ENCODE measurements around the gene C14orf180.

C14orf180 gene

DNA sequence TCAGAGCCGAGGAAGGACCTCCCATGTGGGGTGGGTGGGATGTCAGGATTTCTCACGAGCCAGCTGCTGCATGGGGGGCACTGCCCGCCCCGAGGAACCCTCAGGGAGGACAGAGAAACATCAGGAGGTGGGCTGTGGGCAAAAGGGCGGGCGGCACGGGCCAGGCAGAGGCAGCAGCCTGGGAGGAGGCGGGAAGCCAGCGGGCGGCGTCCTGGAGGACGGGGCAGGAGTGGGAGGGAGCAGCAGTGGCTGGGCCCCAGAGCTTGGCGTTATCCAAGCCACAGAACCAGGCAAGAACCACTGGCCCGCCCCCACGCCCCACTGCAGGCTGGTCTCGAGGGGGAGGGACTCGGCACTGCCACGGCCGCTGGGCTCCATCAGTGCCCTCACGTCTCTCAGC, 2.4 kb downstream of the C14orf180 start:
- no peak for DNase-seq

DNA sequence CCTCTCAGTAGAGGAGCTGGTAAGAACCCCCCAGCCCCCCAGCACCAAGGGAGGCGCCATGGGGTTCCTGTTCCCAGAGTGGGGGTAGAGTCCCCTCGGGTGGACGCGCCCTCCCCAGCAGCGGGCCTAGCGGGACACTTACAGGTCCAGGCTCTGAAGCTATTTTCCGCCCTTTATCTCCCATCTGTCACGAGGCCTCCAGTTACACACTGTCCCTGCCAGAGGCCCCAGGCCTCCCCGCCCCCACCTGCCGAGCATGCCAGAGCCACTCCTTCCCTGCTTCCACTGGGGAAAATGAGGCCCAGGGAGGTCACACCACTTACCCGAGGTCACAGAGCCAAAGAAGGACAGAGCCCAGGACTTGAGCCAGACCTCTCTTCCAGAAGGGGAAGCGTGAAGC, 3.1 kb downstream of the C14orf180 start:
- DNase-seq = no peak

DNA sequence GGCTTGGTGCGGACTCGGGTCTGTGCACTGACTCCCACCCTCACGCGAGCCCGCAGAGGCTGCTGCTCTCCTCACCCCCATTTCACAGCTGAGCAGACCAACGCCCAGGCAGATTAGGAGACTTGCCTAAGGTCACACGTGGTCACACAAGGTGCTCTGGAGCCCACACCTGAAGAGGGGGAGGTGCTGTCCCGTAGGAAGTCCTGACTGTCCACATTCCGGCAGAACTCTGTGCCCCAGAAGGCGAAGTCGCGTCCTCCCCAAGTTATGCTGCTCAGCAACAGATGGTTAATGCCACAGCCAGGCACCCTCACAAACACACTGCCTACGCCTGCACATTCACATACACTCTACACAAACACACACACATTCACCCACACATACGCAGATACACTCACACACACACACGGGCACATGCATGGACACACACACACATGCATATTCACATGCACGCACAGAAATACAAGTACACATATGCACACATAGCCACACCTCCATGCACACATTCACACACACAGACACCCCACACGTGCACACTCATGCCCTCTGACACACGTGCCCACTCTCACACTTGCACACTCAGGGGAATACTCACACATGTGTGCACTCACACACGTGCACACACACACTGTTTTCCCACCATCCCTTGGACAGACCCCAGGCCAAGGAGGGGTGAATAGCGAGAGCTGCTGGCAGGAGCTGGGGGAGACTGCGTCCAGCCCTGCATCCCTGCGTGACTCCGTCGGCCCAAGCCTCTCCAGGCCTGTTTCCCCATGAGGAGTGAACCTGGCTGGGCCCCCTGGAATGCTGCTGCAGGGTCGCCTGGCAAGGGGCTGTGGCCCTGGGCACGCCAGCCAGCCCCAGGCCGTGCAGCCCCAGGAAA, 4.1 kb downstream of the C14orf180 start:
- no peak for DNase-seq

DNA sequence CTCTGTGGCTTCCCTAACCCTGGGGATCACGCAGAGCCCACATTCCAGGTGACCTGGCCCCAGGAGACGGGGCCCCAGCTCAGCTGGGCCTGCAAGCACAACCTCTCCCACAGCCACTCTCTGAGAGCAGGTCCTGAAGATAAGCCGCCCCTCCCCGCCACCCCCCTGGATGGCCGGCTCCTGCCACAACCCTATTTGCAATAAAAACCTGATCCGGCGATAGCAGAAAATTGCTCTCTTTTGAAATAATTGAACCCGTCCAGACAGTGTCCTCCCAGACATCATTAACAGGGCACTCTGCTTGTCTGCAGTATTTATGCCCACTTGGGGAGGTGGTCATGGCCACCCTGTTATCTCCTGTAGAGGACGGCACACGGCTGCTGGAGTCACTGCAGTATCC, 5.0 kb downstream of the C14orf180 start:
- no peak for DNase-seq

DNA sequence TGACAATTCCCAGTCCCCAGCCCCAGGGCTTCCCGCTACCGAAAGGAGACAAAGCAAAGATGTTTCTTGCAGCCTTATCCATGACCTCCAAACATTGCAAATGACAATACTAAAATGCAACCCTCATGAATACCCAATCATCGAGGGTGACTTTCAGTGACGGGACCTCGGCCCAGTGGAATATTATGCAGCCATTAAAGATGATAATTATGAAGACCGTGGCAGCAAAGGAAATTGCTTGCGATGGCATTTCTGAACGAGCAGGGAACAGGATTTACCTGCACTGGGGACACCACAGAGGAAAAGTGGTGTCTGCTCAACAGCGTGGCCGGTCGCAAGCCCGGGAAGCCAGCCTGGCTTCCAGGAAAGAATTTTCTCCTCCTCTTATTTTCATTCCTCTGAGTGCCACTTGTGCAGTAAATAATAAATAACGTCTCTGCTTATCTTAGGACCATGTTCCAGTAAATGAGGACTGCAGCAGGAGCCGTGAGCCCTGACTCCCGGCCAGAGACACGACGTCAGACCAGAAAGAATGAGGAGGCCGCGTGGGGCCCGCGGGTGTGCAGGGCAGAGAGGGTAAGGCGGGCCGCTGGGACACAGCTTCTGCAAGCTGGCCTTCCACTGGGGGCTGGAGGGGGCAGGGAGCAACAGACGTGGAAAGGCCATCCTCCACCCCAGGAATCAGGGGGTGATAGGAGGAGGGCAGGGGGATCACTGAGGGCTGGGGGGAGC, 6.6 kb downstream of the C14orf180 start:
- no peak for DNase-seq

DNA sequence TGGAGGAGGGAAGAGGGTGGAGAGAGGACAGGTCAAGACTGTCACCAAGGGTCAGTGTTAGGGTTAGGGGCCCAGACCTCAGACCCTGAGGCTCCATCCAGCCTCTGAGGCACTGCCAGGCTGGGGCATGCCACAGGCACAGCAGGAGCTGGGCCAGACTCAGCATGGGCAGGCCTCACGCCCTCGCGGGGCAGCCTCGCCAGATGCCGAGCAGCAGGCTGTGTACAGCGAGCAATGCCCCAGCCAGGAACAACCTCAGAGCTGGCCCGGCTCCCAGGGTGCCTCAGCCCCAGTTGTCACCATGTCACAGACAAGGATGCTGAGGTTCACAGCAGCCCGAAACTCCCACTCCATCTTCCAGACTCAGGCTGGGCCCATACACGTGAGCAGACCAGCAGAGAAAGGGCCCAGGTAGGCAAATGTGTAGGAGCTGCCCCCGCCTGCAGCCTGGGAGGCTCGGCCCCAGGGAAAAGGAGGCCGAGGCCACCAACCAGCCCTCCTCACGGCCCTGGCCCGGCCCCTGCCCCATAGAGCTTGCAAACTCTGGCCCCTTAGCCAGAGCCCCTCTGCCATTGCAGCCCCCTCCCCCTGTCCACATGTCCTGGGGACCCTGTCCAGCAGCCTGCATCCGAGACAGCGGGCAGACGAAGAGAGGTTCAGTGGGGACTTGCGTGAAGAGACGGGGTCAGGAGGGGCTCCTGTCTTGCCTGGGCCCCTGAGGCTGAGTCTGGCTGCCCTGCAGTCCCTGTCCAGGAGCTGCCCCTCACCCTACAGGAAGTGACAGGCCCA, 7.5 kb downstream of the C14orf180 start:
- no peak for DNase-seq

DNA sequence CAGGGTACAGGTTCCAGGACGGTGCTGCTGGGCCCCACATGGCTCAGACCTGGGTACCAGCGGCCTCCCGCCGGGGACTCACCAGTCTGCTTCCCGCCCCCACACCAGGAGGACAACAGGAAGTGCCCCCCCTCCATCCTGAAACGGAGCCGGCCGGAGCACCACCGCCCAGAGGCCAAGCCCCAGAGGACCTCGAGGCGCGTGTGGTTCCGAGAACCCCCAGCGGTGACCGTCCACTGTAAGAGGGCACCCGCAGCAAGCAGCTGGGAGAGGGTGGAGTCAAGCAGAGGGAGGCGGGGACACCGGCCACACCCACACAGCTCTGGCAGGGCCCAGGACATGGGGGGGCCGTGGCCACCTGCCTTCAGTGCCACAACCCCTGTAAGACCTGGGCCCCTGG, 8.1 kb downstream of the C14orf180 start:
- DNase-seq = no peak

DNA sequence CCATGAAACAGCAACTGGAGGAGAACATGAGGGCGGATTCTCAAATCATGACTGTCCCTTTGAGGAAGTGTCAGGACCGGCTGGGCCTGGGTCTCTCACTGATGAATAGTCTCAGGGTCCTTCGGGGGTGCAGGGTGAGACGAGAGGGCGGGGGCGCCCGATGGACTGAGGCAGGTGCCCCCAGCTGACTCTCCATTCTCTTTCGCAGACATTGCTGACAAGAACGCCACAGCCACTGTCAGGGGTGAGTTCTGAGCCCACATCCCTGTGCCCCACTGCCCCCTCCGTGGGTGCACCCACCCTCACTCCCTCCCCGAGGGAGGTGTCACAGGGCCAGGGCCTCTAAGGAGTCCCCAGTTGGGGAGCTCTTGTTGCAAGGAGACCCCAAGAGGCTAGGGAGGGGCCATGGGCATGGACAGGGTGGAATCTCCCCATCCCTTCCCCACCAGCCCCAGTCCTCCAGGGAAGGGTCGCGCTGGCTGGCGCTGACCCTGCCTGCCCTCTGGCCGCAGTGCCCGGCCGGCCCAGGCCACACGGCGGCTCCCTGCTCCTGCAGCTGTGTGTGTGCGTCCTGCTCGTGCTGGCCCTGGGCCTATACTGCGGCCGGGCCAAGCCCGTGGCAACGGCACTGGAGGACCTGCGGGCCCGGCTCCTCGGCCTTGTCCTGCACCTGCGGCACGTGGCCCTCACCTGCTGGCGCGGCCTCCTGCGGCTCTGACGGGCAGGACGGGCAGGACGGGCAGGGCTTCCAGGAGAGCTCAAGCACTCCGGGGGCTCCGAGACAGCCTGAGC, 8.7 kb downstream of the C14orf180 start:
- DNase-seq = no peak

DNA sequence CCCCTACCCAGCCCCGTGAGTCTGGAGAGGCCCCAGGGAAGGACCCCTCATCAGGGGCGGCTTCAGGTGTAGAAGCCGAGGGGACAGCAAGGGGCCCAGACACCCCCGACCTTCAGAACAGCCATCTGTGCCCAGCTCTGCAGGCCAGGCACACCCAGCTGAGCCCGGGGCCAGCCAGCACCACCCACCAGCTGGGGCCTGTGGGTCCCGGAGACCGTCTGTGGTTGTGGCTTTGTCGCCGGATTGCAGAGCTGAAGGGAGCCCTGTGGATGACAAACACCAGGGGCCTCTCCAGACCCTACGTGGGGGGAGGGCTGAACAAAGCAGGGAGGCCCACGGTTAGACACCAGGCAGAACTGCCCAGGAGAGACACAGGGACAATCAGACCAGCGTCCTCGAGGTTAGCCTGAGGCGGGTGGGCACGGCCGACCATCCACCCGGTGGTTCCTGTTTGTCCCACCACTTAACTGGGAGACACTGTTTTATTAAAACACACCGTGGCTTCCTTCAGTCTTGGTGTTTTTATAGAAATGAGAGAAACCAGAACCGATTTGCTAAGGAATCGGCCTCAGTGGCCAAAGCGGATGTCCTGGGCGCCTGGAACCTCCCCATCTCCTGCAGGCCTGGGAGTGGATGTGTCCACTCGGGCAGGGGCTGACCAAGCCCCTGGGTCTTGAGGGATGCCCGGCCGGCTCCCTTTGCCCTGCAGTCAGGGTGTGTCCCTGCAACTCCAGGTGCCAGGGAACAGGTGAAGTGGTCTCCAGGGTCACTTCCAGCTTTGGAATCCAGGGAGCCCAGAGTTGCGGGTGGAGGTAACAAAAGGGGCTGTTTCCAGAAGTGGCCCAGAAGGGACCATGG, 10.0 kb downstream of the C14orf180 start:
- no peak for DNase-seq

DNA sequence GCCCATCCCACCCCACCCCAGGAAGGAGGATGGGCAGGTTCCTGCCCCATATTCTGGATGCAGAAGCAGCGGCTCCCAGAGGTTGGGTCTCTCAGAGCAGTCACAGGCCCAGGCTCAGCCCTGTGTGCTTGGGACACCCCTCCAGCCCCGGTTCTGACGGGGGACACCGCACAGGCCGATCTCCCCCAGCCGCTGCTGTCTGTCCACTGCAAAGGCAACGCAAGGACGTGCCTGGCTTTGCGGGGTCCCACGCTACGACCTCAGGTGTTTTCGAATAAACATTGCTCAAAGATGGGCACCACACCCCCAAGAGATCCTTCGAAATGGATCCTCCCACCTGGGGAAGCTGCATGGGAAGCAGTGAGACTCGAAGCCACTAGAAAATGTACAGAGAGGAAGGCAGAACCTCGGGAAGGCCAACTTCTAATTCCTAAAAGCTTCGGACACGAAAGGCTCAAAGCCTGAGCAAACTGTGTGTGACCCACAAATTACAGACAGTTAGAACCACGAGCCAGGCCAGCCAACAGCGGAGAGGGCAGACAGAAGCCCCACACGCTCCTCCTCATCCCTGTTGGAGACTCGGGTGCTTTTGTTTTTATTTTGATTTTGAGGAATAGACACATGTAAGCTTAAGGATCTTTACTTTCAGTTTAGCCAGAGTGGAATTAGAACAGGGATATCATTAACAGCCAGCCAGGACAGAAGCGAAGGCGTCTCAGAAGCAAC, 10.8 kb downstream of the C14orf180 start:
- DNase-seq = no peak

DNA sequence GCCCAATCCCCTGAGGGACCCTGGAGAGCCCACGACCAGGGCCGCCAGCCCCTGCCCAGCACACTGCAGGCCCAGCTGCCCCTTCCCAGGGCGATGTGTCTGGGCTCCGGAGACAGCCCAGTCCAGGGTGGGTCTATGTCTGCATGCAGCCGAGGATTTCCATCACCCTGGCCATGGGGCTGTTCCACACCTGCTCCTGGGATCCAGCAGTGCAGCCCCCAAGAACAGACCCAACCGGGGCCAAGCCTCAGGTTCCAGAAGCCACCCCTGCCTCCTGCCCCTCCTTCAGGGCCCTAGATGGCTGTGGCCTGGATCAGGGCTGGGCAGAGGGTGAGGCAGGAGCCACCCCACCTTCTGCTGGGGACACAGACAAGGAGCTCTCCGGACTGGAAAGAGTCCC, 11.5 kb downstream of the C14orf180 start:
- DNase-seq = no peak

DNA sequence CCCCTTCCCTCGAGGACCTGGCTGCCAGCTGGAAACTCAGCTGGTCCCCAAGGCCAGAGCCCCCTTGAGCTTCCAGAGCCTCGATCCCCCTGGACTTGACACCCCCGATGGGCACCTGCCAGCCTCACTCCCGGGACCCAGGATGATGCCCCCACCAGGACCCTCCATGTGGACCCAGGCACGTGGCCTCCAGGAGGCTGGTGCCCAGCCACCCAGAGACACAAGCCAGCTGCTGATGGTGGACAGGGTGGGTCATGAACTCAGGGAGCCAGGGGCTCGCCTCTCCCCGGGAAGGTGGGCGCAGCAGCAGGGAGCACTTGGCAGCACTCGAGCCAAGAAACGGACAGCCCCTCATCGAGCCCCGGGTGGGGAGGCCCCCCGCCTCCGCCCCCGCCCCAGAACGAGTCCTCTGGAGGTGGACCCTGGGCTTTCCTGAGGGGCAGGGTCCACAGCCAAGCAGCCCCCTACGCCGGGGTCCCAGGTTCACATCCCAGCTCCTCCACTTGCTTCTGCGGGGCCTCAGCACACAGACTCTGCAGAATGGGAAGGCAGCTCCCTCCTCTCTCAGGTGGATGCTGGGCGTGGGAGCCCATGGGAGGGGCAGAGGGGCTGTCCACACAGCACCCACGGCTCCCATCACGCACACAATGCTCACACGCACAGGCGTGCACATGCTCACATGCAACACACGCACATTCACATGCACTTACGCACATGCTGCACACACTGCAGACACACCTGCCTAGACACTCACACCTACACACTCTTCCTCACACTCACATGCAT, 12.1 kb downstream of the C14orf180 start:
- no peak for DNase-seq

DNA sequence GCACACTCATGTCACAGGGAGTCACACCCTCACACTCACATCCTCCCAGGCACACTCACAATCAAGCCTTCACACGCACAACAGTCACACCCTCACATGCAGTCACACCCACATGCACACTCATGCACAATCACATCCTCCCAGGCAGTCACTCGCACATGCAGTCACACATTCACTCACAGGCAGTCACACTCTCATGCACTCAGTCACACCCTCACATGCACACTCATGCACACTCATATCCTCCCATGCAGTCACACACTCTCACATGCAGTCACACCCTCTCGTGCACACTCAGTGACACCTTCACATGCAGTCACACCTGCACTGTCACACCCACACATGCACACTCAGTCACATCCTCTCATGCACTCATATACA, 12.7 kb downstream of the C14orf180 start:
- no peak for DNase-seq

DNA sequence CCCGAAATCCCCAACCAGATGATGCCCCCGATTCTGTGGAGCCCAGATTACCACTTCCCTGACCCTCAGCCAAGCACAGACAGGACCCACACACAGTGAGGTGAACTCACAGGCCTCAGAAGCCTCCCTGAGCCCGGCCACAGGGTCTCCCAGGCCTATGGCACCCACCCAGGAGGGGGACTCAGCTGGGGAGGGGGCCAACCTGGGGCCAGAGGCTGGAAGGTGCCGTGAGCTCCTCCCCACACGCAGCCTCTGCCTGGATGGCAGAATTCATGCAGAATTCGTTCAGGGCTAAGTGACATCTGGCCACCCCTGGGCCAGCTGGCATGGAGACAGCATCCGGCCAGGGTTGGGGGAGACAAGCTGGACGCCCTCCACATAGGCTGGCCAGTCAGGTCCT, 13.2 kb downstream of the C14orf180 start:
- DNase-seq = no peak

DNA sequence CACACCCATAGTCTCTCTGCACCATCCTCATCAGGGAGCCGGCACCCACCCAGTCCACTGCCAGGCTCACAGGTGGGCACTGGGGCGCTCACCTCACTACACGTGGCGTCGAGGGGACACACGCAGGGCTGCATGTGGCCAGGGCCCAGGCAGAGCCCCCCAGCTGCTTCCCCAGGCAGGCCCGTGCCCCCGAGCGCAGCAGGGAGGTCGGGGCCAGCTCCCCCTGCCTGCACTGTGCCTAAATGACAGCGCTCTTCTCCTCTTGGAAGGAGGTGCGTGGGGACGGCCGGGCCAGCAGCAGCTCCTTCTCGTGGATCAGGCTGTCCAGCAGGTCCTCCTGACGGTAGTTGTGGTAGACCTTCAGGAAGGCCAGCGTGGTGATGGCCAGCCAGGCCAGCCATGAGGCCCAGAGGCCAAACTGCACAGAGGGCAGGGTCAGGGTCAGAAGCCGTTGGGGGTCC, 13.7 kb downstream of the C14orf180 start:
- DNase-seq = no peak

DNA sequence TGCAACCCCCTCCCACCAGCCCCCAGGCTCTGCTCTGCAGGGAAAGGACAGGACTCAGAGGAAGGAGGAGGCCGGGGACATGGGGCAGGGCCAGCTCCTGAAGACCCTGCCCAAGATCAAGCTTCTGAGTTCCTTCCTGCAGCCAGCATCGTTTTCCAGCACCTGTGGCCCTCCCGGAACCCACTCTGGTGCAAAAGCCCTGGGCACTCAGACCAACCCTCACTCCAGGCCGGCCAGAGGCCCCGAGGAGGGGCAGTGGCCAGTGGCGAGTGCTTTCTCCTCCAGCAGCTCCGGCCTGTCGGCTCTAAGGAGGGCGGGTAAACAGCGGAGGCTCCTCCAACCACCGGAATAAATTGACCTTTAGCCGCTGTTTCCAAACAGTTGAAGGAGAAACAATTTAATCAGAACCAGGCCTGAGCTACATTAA, 14.2 kb downstream of the C14orf180 start:
- no peak for DNase-seq

DNA sequence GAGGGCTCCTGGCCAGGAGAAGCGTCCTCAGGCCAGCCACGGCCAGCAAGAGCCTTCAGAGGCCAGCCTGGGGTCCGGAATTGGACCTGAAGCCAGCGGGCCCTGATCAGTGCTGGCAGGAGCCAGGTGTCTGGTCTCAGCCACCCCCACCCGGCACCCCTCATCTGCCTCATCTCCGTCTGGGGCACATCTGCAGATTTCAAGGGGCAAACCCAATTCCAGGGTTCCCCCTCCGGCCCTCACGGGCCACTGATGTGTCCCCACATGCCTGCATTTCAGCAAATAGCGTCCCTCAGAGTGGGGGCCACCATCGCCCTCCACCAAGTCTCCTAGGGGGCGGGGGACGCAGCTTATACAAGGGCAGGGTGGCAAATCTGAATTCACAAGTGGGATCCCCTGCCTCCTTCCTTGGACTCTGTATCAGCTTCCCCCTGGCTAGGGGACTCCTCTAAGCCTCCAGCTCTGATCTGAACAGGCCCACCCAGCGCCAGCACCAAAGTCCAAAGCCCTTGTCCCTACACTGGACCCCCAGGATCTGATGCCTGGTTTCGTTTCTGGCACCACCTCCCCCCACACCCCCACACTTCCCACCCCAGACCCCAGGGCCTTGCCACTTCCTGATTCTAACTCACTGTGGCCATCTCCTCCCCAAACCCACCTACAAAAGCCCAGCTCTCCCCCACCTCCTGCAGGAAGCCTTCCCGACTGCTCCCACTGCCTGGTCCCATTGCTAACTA, 14.9 kb downstream of the C14orf180 start:
- DNase-seq = no peak

DNA sequence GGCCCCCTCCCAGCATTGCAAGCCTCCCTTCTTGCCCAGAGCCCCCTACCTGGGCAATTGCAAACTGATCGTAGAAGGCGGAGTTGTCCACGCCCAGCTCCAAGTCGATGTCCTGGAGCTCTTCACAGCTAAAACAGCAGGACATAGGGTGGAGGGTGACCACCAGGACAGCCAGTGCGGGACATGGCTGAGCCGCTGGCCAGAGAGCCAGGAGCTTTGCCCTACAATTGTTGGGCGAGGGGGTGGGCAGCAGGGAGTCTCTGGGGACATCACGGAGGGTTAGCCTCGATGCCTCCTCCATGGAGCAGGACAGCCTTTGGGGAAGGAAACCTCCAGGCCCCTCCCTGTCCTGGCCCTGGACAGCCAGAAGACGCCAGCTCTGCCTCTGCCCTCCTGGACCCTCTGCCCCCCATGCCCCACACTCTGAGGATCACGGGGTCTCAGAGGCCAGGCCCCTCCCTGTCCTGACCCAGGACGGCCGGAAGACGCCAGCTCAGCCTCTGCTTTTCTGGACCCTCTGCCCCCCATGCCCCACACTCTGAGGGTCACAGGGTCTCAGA, 15.6 kb downstream of the C14orf180 start:
- no peak for DNase-seq

DNA sequence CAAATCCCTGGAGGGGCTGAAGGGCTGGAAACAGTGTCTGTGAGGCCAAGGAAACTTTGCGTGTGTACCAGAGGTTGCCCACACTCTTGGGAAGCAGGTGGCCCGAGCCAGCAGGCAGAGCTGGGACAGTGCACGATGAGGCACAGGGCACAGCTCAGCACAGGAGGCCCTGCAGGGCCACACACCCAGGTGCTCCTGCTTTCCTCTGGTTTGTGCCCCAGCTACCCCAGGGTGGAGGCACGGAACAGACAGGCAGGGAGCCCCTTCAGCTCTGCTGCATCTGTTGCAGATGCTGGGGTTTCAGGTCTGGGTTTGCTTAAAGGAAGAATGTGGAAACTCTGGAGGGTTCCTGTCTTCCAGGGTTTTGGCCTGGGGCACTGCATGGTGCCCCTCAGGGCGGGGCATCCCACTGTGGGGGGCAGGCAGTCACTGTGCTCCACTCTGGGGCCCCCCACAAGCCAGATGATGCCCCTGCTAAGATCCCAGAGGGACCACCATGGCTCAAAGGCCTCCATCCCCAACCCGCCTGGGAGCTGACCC, 16.4 kb downstream of the C14orf180 start:
- no peak for DNase-seq

Measured in NCI-H1105 treated with DMSO at 0.1 percent for 48 hours (cell line).